Memory B cell (primary cell): Measurements from ENCODE around the gene RNF149.
A peak's percentile ranks its signal among the peaks of the same experiment; 100 is the strongest.

ENCODE experiments used
- ATAC-seq: fragments of 150-1000 bp; cut with Tn5 transposase; 2 replicates; pipeline ENCODE4 v1.10.0; 2021; ENCODE audit warnings: low read depth, mild to moderate bottlenecking, moderate library complexity
- DNase-seq, 2 donors: peaks; one replicate each; pipeline ENCODE4 v3.0.0; 2022; ENCODE audit warnings: low spot score in 2 of 2
- H3K27ac Mint-ChIP-seq: one replicate; pipeline ENCODE4 v1.8.0; 2022; ENCODE audit warnings: mild to moderate bottlenecking, moderate library complexity, mixed read lengths
- H3K27me3 Mint-ChIP-seq: one replicate; pipeline ENCODE4 v1.8.0; 2022; ENCODE audit warnings: mixed read lengths
- H3K36me3 Mint-ChIP-seq: one replicate; pipeline ENCODE4 v1.8.0; 2022; ENCODE audit warnings: mild to moderate bottlenecking, mixed read lengths
- H3K4me1 Mint-ChIP-seq: one replicate; pipeline ENCODE4 v1.8.0; 2022; ENCODE audit warnings: mixed read lengths
- H3K4me3 Mint-ChIP-seq: one replicate; pipeline ENCODE4 v1.8.0; 2022; ENCODE audit warnings: mild to moderate bottlenecking, moderate library complexity, mixed read lengths
- H3K9me3 Mint-ChIP-seq: one replicate; pipeline ENCODE4 v1.8.0; 2022; ENCODE audit warnings: mixed read lengths

RNF149 gene

DNA sequence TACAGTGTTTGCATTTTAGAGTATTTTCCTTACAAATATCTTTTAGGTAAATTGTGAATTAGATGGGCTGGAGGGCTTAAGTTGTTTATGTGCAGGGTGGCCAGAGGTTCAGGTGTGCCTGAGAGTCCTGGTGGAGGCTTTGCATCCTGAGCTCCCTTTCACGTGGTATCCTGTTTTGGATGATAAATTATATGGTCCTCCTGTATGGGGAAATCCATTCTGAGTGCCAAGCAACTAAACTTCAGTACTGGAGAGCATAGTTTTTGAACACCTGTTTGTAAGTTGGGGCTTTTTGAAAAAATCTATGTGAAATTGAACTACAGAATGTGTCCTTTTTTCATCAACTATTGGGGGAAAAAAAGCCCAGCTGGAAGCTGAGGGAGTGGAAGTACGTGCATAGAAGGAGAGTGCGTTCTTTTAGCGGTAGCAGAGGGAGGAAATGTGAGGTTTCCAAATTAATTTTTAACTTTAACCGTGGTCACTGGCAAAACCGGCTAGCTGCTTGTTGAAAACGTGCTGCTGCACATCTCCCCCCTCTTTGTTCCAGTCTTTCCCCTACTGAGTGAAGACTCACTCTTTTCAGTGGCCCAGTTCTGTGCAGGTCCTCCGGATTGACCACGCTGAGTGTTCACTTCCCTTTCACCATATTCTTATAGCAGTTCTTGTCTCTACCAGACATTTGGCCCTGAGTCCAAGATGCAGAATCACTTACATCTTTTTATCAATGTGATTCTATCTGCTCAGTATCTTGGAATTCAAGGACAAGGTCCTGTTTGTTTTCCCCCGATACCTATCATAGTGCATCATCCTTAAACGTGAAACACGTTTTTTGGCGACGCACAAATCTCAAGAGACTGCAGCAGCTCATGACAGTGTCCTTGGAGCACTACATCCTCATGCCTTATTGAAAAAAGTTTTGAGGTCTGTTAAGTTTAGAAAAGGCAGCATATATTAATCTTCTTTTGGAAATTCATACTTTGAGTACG, 40.5 kb downstream of the RNF149 start:
- H3K4me1 Mint-ChIP-seq = no peaks in the 10 kb centered on the region
- H3K27ac Mint-ChIP-seq = peak overlapping the region; percentile 66
- no peak overlapping the region for H3K4me3 Mint-ChIP-seq
- peaks cover 31% of the 10 kb centered on the region for H3K36me3 Mint-ChIP-seq
- H3K27me3 Mint-ChIP-seq = no peaks in the 10 kb centered on the region
- no peaks in the 10 kb centered on the region for H3K9me3 Mint-ChIP-seq
- ATAC-seq (no peak), DNase-seq (no peak)

DNA sequence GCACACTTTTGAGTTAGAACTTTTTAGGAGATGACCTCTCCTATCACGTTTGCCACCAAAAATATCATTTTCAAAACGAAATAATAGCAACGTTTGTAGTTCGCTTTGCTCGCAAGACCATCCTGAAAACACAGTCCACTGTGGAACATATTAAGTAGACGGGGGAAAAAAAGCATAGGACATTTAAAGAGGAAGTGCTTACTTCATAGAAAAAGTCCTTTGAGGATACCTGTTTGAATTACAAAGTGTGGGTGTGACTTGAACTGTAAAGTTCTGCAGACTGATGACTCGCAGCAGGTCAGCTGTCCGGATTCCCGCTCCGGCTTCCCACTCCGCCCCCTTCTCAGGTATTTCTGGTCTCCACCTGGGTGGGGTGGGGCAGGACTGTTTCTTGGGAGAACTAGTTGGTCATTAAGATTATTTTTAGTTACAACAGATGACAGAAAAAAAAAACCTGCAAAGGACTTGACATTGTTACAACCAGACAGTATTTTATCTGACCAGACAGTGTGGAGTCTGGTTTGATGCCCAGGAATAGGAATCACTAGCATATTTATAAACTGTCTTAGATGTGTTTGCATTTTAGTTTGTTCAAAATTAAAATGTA, 42.5 kb downstream of the RNF149 start:
- H3K4me3 Mint-ChIP-seq = no peak overlapping the region
- H3K9me3 Mint-ChIP-seq = no peaks in the 10 kb centered on the region
- no peak for ATAC-seq
- DNase-seq = no peak
- peaks cover 34% of the 10 kb centered on the region for H3K36me3 Mint-ChIP-seq
- peak overlapping the region; percentile 15 for H3K27ac Mint-ChIP-seq
- no peaks in the 10 kb centered on the region for H3K27me3 Mint-ChIP-seq
- H3K4me1 Mint-ChIP-seq = peaks cover 5% of the 10 kb centered on the region

DNA sequence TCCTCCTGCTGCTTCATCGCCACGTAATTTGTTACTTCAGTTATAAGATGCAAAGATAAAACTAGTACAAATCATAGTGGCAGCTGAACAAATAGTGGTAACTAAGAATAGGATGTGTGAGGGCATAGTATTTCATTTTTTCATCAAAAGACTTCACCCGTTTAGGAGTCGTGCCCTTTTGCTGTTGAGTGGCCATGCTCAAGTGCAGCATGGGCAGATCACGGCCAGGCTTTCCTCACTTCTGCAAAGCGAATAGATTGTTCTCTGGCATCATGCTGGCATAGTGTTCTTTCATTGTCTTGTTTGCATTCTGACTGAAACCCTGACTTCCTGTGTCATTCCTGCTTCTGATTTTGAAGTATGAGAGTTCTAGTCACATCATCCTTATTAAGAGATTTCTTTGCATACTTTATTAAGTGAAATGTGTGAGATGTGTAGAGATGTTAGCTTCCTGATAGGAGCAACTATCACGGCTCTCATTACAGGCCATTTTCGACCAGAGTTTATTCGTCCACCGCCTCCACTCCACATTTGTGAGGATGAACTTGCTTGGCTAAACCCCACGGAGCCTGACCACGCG, 44.1 kb downstream of the RNF149 start:
- Mint-ChIP-seq H3K4me3 (no peak overlapping the region), H3K27ac (no peak overlapping the region)
- no peak for ATAC-seq

GRCh38 chr2:101263377-101263800, 45.1 kb downstream of the RNF149 start:
- H3K36me3 Mint-ChIP-seq = peaks cover 33% of the 10 kb centered on the region
- peaks cover 5% of the 10 kb centered on the region for H3K4me1 Mint-ChIP-seq
- no peaks in the 10 kb centered on the region for H3K27me3 Mint-ChIP-seq
- DNase-seq = no peak
- no peak for ATAC-seq
- no peak overlapping the region for H3K27ac Mint-ChIP-seq
- H3K4me3 Mint-ChIP-seq = no peak overlapping the region
- no peaks in the 10 kb centered on the region for H3K9me3 Mint-ChIP-seq

More for the DNA sequence above, 44.1 kb downstream of the RNF149 start:
- DNase-seq = no peak
- H3K9me3 Mint-ChIP-seq = no peaks in the 10 kb centered on the region
- peaks cover 5% of the 10 kb centered on the region for H3K4me1 Mint-ChIP-seq
- H3K27me3 Mint-ChIP-seq = no peaks in the 10 kb centered on the region
- peaks cover 26% of the 10 kb centered on the region for H3K36me3 Mint-ChIP-seq

DNA sequence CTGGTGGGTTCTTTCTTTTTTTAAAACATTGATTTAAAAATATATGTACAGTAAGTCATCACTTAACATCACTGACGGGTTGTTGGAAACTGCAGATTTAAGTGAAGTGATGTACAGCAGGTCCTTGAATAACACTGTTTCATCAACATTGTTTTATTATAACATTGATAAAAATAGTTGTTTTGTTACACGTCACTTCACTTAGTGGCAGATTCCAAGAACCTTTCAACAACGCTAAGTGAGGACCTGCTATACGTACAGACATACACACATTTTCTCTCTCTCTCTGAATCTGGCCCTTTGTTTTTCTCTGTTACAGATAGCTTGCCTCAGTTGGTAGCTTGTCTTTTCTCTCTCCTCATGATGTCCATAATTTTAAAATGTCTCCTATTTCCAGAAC, 46.4 kb downstream of the RNF149 start:
- no peaks in the 10 kb centered on the region for H3K9me3 Mint-ChIP-seq
- H3K36me3 Mint-ChIP-seq = peaks cover 27% of the 10 kb centered on the region
- peaks cover 5% of the 10 kb centered on the region for H3K4me1 Mint-ChIP-seq
- ATAC-seq = no peak
- no peaks in the 10 kb centered on the region for H3K27me3 Mint-ChIP-seq
- H3K27ac Mint-ChIP-seq = peak overlapping the region; percentile 72
- H3K4me3 Mint-ChIP-seq = no peak overlapping the region
- no peak for DNase-seq

GRCh38 chr2:101258804-101259203, 49.7 kb downstream of the RNF149 start:
- Mint-ChIP-seq H3K9me3 (no peaks in the 10 kb centered on the region), H3K36me3 (peaks cover 22% of the 10 kb centered on the region), H3K27me3 (no peaks in the 10 kb centered on the region), H3K4me1 (peaks cover 18% of the 10 kb centered on the region), H3K4me3 (no peak overlapping the region), H3K27ac (no peak overlapping the region)
- DNase-seq (no peak), ATAC-seq (no peak)

DNA sequence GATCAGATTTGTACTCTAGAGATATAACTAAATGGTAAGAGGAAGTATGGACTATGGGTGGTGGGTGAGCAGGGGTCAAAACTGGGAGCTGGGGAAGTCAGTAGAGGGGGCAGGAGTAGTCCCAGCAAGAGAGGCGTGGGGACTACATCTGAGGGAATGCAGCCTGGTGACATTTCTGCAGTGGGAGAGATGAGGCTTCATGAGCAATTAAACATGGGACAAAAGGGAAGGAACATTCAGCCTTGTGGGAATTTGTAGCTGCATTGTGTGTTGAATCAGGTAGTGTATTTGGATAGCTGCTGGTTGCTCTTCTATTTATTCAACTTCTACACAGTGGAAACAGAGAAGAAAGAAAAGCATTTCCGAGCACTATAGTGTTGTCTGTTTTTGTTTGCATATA, 52.2 kb downstream of the RNF149 start:
- Mint-ChIP-seq H3K27me3 (no peaks in the 10 kb centered on the region), H3K4me3 (no peak overlapping the region), H3K36me3 (peaks cover 14% of the 10 kb centered on the region), H3K9me3 (no peaks in the 10 kb centered on the region), H3K4me1 (peaks cover 24% of the 10 kb centered on the region), H3K27ac (no peak overlapping the region)
- DNase-seq (no peak), ATAC-seq (no peak)

GRCh38 chr2:101255501-101255900, 53.0 kb downstream of the RNF149 start:
- no peak for ATAC-seq
- Mint-ChIP-seq H3K4me3 (no peak overlapping the region), H3K27ac (no peak overlapping the region), H3K27me3 (no peaks in the 10 kb centered on the region), H3K36me3 (peaks cover 12% of the 10 kb centered on the region), H3K4me1 (peaks cover 22% of the 10 kb centered on the region), H3K9me3 (no peaks in the 10 kb centered on the region)
- DNase-seq = no peak

DNA sequence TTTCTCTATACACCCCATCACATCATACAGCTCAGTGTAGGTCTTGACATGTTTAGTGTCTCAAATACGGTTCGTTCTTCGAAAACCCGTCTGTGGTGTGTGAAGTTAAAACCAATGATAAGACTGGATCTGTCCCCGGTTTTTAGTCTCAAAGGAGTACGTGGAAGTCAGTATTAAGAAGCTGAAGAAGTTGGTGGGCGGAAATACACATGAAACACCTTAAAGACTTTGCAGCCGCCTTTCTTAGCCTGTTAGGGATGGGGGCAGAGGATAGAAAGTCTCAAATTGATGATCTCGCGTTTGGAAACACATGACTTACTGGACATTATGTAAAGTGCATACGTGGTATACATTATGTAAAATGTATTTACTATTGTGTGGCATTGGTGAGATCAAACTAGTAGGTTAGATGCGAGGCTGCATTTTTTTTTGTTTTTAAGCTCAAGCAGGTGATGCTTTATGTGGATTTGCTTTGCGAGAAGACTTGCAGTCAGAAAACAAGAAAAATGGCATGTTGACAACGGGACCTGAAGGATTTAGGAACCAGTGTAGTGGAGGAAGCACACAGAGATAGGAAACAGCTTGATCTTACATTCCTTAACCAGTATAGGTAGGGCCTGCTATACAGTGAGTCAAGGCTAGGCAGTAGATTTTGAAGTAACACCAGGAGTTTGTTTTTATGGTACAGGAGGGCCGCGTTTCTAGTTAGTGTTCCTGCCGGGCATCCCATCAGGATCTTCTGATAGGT, 54.6 kb downstream of the RNF149 start:
- ATAC-seq (no peak), DNase-seq (no peak)
- Mint-ChIP-seq H3K36me3 (peaks cover 8% of the 10 kb centered on the region), H3K9me3 (no peaks in the 10 kb centered on the region), H3K4me1 (peaks cover 22% of the 10 kb centered on the region), H3K27ac (peak overlapping the region; percentile 93), H3K4me3 (peak overlapping the region; percentile 96), H3K27me3 (no peaks in the 10 kb centered on the region)

DNA sequence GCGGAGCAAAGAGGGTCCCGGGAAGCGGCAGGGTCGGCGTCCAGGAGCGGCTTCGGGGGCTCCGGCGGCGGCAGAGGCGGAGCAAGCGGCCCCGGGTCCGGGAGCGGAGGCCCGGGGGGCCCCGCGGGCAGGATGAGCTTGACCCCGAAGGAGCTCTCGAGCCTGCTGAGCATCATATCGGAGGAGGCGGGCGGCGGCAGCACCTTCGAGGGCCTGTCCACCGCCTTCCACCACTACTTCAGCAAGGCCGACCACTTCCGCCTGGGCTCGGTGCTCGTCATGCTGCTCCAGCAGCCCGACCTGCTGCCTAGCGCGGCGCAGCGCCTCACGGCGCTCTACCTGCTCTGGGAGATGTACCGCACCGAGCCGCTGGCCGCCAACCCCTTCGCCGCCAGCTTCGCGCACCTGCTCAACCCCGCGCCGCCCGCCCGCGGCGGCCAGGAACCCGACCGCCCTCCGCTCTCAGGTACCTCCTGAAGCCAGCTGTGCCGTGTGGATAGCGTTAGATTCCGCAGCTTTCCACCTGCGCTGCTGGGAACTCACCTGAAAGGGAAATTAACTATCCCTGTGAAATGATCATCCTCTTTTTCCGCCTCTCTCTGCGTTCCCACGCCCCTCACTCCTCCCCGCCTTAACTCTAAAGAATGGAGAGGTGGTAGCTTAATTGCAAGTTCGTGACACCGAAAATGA, 55.3 kb downstream of the RNF149 start:
- no peaks in the 10 kb centered on the region for H3K27me3 Mint-ChIP-seq
- H3K36me3 Mint-ChIP-seq = peaks cover 5% of the 10 kb centered on the region
- peak; percentile 69 for ATAC-seq
- no peaks in the 10 kb centered on the region for H3K9me3 Mint-ChIP-seq
- peak overlapping the region; percentile 96 for H3K4me3 Mint-ChIP-seq
- DNase-seq = no peak
- H3K27ac Mint-ChIP-seq = peak overlapping the region; percentile 93
- peaks cover 22% of the 10 kb centered on the region for H3K4me1 Mint-ChIP-seq

- H3K4me3 Mint-ChIP-seq = peak within 1 kb of the TSS; percentile 96
- DNase-seq = peak; percentile 98
- H3K4me1 Mint-ChIP-seq = peaks cover 22% of the 10 kb centered on the region
- peaks cover 5% of the 10 kb centered on the region for H3K36me3 Mint-ChIP-seq
- peak within 1 kb of the TSS; percentile 93 for H3K27ac Mint-ChIP-seq
- ATAC-seq = peak; percentile 77
- no peaks in the 10 kb centered on the region for H3K9me3 Mint-ChIP-seq
- no peaks in the 10 kb centered on the region for H3K27me3 Mint-ChIP-seq
Measured at GRCh38 chr2:101252408-101253012, 56.0 kb downstream of the RNF149 start, which contains the start of gene CNOT11. TSS of gene CNOT11 (plus strand) at chr2:101252886. CDS start at chr2:101252965, 79 bp downstream.

DNA sequence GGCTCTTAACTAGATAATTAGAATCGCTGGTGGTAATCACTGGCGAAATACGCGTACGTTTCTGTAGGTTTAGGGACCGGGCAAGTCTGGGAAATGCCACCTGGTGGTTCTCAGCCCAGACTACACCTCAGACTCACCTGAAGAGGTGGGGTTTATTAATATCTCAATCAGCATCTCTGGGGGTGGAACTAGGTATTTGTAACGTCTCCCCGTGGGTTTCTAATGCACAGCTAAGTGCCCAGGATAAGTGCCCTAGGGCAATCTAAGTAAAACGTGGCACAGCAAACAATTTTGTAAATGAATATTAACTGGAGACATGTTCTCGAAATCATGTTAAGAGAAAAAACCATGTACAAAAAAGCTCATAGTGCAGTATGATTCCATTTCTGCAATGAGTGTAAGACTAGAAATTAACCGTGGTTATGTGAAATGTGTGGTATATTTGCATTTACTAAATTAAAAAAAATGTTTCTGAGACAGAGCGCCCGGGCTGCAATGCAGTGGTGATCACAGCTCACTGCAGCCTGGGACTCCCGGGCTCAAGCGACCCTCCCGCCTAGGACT, 56.6 kb downstream of the RNF149 start:
- DNase-seq = peak in 1 of 2 donors; percentile 14
- Mint-ChIP-seq H3K4me3 (peak overlapping the region; percentile 96), H3K27ac (peak overlapping the region; percentile 93), H3K4me1 (peaks cover 22% of the 10 kb centered on the region), H3K36me3 (peaks cover 5% of the 10 kb centered on the region), H3K9me3 (no peaks in the 10 kb centered on the region), H3K27me3 (no peaks in the 10 kb centered on the region)
- peak; percentile 28 for ATAC-seq
